ENCODE data around the gene NPR2. TPM values are rescaled to one million over a fixed set of nuclear protein-coding genes. Genes with fewer than 3 reads are reported as not detected.
A peak's percentile ranks its signal among the peaks of the same experiment; 100 is the strongest.

NPR2 gene
- polyA plus RNA-seq (ENCODE audit: insufficient read length in 4 of 4), result 10 to 100 TPM; 27.1 to 55.5 (median 30.6) TPM

- DNase-seq (ENCODE audit: low read depth in 4 of 4, low spot score in 3 of 4), result no peak
Measured at GRCh38 chr9:35791297-35791921, at the start of gene NPR2. Gene NPR2 (plus strand): TSS chr9:35791591. CDS start chr9:35792409, 818 bp downstream.

GRCh38 chr9:35741740-35742139 lies 49.7 kb upstream of the NPR2 start:
- DNase-seq (ENCODE audit: low read depth in 4 of 4, low spot score in 3 of 4), result no peak

DNA sequence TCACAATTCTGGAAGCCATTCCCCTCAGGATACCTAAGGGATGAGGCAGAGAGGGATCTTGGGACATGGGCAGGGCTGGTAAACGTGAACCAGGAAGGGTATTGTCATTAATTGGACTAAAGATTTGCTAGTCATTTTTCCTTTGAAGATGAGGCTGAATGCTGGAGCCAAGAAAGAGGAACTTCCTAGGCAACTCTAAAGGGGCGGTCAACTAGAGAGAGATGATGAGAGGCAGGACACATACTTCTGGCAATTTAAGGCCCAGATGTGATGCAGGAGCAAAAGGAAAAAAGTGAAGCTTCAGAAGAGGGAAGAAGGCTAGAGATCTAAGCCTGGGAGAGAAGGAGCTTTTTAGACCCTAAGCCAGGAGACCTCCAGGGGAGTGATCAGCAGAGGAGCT lies 47.9 kb upstream of the NPR2 start:
- DNase-seq (ENCODE audit: low read depth in 4 of 4, low spot score in 3 of 4), result no peak

DNA sequence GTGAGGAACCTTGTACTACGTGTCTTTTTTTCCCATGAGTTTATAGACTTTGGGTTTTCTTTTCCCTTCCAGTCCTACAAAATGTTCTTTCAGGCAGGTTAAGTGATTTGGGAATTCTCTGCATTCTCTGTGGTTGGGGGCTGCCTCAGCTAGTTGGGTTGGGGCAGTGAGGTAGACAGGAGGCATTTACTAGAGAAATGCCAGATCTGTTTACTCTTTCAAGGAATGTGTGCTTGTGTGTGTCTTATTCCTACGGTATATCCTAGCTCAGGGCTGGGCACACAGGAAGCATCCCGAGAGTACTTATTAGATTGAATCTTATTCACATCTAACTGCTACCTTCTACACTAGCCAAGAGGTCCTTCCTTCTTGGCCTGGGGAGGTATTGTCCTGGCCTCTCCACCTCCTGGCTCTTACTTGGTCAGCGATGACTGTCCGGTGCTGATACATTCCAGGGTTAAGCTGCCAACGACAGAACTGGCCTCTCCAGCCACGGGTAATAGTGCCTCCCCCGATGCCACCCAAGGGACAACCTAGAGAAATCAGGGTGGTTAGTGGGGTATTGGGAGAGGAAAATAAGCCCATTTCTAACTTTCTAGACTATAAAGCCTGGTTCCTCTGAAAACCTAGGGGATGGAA lies 47.4 kb upstream of the NPR2 start:
- no peak for DNase-seq (ENCODE audit: low read depth in 4 of 4, low spot score in 3 of 4)

GRCh38 chr9:35745569-35745968 lies 45.8 kb upstream of the NPR2 start:
- DNase-seq (ENCODE audit: low read depth in 4 of 4, low spot score in 3 of 4), result no peak

DNA sequence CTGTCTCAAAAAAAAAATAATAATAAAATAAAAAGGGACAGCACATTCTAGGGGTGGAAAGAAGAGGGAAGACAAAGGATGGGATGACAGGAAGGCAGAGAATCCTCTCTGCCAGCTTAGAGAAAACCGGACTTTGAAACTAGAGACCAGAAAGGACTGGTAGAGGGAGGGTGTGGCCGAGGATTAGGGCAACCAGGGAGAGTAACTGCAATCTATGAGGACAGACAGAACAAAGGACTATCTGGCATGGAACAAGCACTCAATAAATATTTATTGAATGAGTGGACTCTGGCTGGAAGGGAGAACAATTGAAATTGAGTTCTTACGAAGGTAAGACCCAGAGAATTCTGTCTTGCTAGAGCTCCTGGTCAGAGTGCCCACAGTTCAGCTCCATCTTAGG lies 44.8 kb upstream of the NPR2 start:
- DNase-seq (ENCODE audit: low read depth in 4 of 4, low spot score in 3 of 4), result no peak

DNA sequence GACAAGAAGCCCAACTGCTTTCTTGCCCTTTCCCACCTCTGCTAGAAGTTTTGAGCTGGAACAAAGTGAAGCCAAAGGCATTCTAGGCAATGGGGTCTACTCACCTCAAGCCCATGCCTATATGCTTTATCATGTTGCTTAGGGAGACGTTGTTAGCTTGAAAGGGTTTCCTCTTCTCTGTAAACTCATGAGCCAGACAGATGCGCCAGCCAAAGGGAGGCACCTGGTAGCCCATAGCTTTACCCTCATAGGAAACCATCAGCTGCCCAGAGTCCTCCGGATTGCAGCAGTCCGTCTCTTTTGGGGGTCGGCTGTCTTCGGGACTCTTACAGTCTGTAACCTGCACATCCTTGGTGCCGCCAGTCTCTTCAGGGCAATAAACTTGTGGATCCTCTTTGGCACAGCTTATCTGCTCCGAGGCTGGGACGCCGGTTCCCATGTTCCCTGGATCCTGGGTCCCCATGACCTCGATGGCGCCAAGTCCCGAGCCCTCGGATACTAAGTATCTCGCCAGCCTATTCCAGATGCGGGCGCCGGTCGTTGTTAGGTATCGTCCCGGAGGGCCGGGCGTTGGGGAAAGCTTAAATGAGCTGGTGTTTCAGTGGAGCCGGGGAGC lies 43.0 kb upstream of the NPR2 start:
- no peak for DNase-seq (ENCODE audit: low read depth in 4 of 4, low spot score in 3 of 4)

GRCh38 chr9:35748858-35749514 lies 42.4 kb upstream of the NPR2 start, which contains the start of the genes GBA2 and RGP1:
Gene GBA2 (minus strand): TSS chr9:35749228. CDS start chr9:35748704, 524 bp downstream.
Gene RGP1 (plus strand): TSS chr9:35749287. CDS start chr9:35749756, 469 bp downstream.
- DNase-seq (ENCODE audit: low read depth in 4 of 4, low spot score in 3 of 4), result peak in 1 of 4 donors; percentile 40

GRCh38 chr9:35749515-35750255 lies 41.7 kb upstream of the NPR2 start:
- DNase-seq (ENCODE audit: low read depth in 4 of 4, low spot score in 3 of 4), result no peak

- DNase-seq (ENCODE audit: low read depth in 4 of 4, low spot score in 3 of 4), result no peak
Measured at GRCh38 chr9:35750256-35750531, 41.2 kb upstream of the NPR2 start.

DNA sequence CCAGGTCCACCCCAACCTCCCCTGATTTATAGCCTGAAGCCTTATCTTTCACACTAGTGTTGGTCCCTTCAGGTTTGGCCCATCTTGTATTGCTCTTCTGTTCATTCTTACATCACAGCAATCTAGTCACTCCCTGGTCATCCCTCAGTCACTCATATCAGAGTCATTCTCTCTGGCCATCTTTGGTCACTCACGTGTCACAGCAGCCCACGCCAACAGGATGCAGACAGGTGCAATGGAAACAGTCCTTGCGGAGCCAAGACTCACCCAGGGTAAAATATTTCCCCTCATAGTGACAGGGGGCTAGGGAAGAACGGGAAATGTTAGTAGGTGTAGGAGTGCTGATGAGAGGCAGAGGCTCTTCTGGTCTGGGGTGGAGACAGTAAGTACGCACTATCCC lies 37.9 kb upstream of the NPR2 start:
- no peak for DNase-seq (ENCODE audit: low read depth in 4 of 4, low spot score in 3 of 4)

DNA sequence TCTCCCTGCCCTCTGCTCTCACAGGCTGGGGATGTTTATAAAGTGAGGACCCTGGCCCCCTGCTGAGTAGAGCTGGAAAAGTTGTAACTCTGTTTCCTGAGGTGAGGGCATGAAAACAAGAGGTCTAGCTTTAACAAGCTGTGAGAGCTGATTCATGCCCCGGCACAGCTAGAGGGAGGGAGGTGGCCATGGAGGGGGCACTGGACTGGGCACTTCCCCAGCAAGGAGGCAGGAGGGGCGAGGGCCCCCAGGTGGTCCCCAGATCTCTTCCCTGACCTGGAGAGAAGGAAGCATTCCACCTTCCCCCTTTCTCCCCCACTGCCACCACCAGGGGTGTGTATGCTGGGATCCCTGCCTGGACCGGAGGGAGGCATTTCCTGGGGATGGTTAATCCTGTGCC lies 37.1 kb upstream of the NPR2 start, which contains the start of gene MSMP:
Gene MSMP (minus strand): TSS at position 13 of the 400 bp plus-strand sequence. CDS start 147 bp downstream, outside the sequence.
- no peak for DNase-seq (ENCODE audit: low read depth in 4 of 4, low spot score in 3 of 4)

DNA sequence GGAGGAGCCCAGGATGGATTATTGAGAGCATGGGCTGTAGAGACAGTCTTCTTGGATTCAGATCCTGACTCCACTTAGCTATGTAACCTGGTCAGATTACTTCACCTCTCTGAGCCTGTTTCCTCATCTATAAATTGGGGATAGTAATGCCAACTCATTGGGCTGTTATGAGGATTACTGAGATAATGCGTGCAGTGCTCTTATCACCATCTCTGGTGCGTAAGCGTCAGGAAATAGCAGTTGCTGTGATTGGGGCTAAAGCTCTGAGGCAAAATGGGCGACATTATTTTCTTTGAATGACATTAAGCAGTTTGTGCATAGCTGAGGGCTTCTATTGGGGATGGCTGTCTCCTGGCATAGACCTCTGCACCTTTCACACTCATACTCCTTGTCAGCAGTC lies 36.3 kb upstream of the NPR2 start:
- no peak for DNase-seq (ENCODE audit: low read depth in 4 of 4, low spot score in 3 of 4)

DNA sequence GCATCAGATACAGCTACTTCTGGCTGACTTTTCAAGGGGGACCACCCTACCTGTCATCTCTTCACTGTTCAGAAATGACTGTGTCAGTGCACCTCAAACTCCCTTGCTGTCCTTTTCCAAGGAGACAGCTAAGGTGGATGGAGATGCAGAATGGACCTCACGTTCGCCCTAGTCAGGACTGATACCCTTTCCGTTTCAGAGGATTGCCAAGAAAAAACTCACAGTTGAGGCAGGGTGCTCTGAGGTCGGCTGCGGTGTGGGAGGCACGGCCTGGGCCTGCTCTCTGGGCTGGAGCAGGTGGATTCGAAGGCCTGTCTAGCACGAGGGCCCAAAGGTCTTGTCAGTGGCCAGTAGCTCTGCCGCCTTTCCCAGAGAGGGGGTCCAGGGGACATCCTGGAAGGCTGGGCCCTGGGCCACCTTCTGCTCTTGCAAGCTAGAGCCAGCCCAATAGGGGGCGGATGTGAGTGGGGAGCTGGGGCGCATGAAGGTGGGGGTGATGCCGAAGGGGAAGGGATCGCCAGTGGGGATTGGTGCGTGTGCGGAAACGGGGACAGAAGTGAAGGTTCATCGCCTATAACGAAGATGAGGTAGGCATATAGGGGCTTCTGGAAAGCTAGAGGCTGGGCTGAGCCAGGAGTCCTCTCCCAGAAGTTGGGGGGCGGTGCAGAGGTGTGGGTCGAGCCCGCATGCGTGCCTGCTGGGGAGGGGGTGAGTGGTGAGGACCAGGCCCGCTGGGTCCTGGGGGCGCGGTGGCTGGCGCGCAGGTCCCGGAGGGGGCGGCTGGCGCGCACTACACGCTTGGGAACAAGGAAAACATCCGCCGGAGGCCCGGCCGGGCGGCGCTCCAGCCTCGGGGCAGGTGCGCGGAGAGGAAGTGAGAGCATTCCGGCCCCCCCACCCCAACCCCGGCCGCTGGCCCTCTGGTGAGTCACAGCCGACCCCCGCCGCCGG lies 34.8 kb upstream of the NPR2 start:
- DNase-seq (ENCODE audit: low read depth in 4 of 4, low spot score in 3 of 4), result peak in 1 of 4 donors; percentile 51

GRCh38 chr9:35757226-35757891 lies 34.0 kb upstream of the NPR2 start:
- no peak for DNase-seq (ENCODE audit: low read depth in 4 of 4, low spot score in 3 of 4)

- DNase-seq (ENCODE audit: low read depth in 4 of 4, low spot score in 3 of 4), result no peak
Measured at GRCh38 chr9:35757892-35758275, 33.5 kb upstream of the NPR2 start.

GRCh38 chr9:35758475-35759050 lies 32.8 kb upstream of the NPR2 start:
- no peak for DNase-seq (ENCODE audit: low read depth in 4 of 4, low spot score in 3 of 4)

DNA sequence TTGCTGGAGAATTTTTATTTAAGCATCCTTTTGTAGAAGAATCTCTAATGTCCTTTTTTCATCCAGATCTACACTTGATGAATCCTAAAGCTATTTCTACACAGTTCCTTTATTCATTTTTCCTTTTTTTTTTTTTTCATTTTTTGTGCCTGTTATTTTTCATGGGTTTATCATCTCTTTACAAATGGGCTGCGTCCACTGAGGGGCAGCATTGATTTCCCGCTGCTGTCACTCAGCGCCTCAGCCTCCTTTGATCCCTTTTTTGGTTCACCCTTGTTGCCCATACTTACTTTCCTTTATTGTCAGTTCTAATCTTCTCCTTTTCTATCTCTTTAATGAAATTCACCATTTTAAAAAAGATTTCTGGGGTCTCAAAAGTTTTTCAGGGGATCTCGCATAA lies 31.6 kb upstream of the NPR2 start:
- DNase-seq (ENCODE audit: low read depth in 4 of 4, low spot score in 3 of 4), result no peak

GRCh38 chr9:35760651-35761050 lies 30.7 kb upstream of the NPR2 start:
- no peak for DNase-seq (ENCODE audit: low read depth in 4 of 4, low spot score in 3 of 4)
